ENCODE measurements around the gene SPATA20.

Gene SPATA20

GRCh38 chr17:50602836-50603235 lies 55.9 kb downstream of the SPATA20 start:
- TF ChIP-seq KLF1 (tag by site-specific recombination; IDR thresholded peaks at IDR 0.05) (0 out of 2 replicates have a peak, but pooled peaks have one; percentile 1), YY1 (tag by site-specific recombination; IDR thresholded peaks at IDR 0.05) (no peak)
- H3K4me1 ChIP-seq (ENCODE audit: control insufficient read depth, insufficient read depth, low read length) = no peaks in the 10 kb centered on the region
- no peaks in the 10 kb centered on the region for H3K36me3 ChIP-seq (ENCODE audit: control insufficient read depth in 2 of 2, insufficient read depth in 1 of 2, low read length in 2 of 2)
- CTCF ChIA-PET = no interaction called here
- no peak overlapping the region for H3K27ac ChIP-seq (ENCODE audit: extremely low read depth, low read depth, low read length)
- no peaks in the 10 kb centered on the region for H3K9me3 ChIP-seq (ENCODE audit: control insufficient read depth, insufficient read depth, low read depth, low read length)
- no peak overlapping the region for H3K4me3 ChIP-seq (ENCODE audit: low read depth, low read length)
- POLR2A ChIA-PET = no interaction called here

DNA sequence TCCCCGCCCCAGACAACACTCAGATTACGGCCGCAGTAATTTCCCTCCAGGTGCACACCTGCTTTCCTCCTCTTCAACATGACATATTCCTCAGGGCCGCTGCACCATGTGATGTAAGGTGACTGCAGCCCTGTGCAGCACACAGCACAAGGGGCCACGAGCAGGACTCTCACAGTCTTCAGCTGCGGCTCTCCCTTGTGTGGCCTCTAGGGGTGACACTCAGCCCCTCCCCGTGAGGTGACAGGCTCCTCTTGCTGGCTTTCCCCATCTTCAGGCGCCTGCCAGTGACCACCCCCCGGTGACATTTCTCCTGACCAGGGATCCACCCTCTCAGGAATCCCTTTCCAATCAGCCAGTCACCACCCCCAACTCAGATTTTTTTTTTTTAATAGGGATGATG lies 56.4 kb downstream of the SPATA20 start:
- no peaks in the 10 kb centered on the region for H3K36me3 ChIP-seq (ENCODE audit: control insufficient read depth in 2 of 2, insufficient read depth in 1 of 2, low read length in 2 of 2)
- TF ChIP-seq, protein P1, sequence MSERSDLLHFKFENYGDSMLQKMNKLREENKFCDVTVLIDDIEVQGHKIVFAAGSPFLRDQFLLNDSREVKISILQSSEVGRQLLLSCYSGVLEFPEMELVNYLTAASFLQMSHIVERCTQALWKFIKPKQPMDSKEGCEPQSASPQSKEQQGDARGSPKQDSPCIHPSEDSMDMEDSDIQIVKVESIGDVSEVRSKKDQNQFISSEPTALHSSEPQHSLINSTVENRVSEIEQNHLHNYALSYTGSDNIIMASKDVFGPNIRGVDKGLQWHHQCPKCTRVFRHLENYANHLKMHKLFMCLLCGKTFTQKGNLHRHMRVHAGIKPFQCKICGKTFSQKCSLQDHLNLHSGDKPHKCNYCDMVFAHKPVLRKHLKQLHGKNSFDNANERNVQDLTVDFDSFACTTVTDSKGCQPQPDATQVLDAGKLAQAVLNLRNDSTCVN (tag by site-specific recombination; optimal IDR thresholded peaks at IDR 0.05) = no peak
- TF ChIP-seq ZBTB10 (tag by site-specific recombination; IDR thresholded peaks at IDR 0.05) (no peak), SP2 (tag by site-specific recombination; IDR thresholded peaks at IDR 0.05) (no peak), SCRT1 (tag by site-specific recombination; IDR thresholded peaks at IDR 0.05; ENCODE audit: borderline replicate concordance) (no peak), ZNF501 (tag by site-specific recombination; IDR thresholded peaks at IDR 0.05) (no peak), ZNF473 (tag by site-specific recombination; IDR thresholded peaks at IDR 0.05) (no peak), ZFP41 (tag by site-specific recombination; IDR thresholded peaks at IDR 0.05; ENCODE audit: borderline replicate concordance) (no peak), ZBTB7A (tag by site-specific recombination; IDR thresholded peaks at IDR 0.05; ENCODE audit: low read depth) (no peak), PRDM10 (tag by site-specific recombination; IDR thresholded peaks at IDR 0.05) (no peak), HIC1 (tag by site-specific recombination; IDR thresholded peaks at IDR 0.05) (no peak), ZNF350 (tag by site-specific recombination; IDR thresholded peaks at IDR 0.05) (no peak), ZNF677 (tag by site-specific recombination; IDR thresholded peaks at IDR 0.05) (no peak), ZNF639 (tag by site-specific recombination; IDR thresholded peaks at IDR 0.05) (no peak)
- TF ChIP-seq, protein P2, sequence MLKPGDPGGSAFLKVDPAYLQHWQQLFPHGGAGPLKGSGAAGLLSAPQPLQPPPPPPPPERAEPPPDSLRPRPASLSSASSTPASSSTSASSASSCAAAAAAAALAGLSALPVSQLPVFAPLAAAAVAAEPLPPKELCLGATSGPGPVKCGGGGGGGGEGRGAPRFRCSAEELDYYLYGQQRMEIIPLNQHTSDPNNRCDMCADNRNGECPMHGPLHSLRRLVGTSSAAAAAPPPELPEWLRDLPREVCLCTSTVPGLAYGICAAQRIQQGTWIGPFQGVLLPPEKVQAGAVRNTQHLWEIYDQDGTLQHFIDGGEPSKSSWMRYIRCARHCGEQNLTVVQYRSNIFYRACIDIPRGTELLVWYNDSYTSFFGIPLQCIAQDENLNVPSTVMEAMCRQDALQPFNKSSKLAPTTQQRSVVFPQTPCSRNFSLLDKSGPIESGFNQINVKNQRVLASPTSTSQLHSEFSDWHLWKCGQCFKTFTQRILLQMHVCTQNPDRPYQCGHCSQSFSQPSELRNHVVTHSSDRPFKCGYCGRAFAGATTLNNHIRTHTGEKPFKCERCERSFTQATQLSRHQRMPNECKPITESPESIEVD (tag by site-specific recombination; IDR thresholded peaks at IDR 0.05) = no peak
- ChIA-PET POLR2A (no interaction called here), CTCF (interaction anchor here (0.7 kb wide), 1 partner anchor 17 kb away, joined by 3 read pairs; no protein-coding TSS in a partner anchor)
- H3K4me3 ChIP-seq (ENCODE audit: low read depth, low read length) = no peak overlapping the region
- no peaks in the 10 kb centered on the region for H3K9me3 ChIP-seq (ENCODE audit: control insufficient read depth, insufficient read depth, low read depth, low read length)
- H3K27ac ChIP-seq (ENCODE audit: extremely low read depth, low read depth, low read length) = no peak overlapping the region
- H3K4me1 ChIP-seq (ENCODE audit: control insufficient read depth, insufficient read depth, low read length) = no peaks in the 10 kb centered on the region

Measured in HEK293 (cell line).